K562 (cell line): ENCODE results near the gene TBRG1. TPM values are rescaled to one million over a fixed set of nuclear protein-coding genes. Genes with fewer than 3 reads are reported as not detected.

Source experiments
- ARNT ChIP-seq, 2 experiments: fragments of 450-650 bp; IDR thresholded peaks; 2 replicates each; pipeline ENCODE4 v1.6.1; 2016; ENCODE audit warnings: mild to moderate bottlenecking in 1 of 2
- ASH1L ChIP-seq: fragments of 450-650 bp; IDR thresholded peaks from 2 replicates; pipeline ENCODE4 v1.6.1; 2018; ENCODE audit warnings: borderline replicate concordance, mild to moderate bottlenecking, low read depth; ENCODE audit not compliant: partially characterized antibody
- CC2D1A ChIP-seq: fragments of 450-650 bp; IDR thresholded peaks from 2 replicates; pipeline ENCODE4 v1.6.1; 2017; ENCODE audit warnings: mild to moderate bottlenecking
- GTF3C2 ChIP-seq: IDR thresholded peaks from 3 replicates; pipeline ENCODE4 v1.6.1; 2011; ENCODE audit warnings: borderline replicate concordance, mild to moderate bottlenecking, moderate library complexity; ENCODE audit not compliant: insufficient read length; ENCODE audit errors: extremely low read depth
- HDAC3 ChIP-seq: fragments of 450-650 bp; IDR thresholded peaks from 2 replicates; pipeline ENCODE4 v1.6.1; 2018; ENCODE audit warnings: borderline replicate concordance, mild to moderate bottlenecking, moderate library complexity; ENCODE audit not compliant: partially characterized antibody
- HSF4 ChIP-seq: fragments of 250-450 bp; sonication (Bioruptor Pico); IDR thresholded peaks from 2 replicates; pipeline ENCODE4 v2.1.2; 2022; ENCODE audit warnings: mild to moderate bottlenecking, moderate library complexity, borderline replicate concordance
- KLF10 ChIP-seq: fragments of 250-450 bp; sonication (Bioruptor Pico); IDR thresholded peaks from 2 replicates; pipeline ENCODE4 v1.6.1; 2021; ENCODE audit warnings: matching md5 sums
- MLX ChIP-seq, 2 experiments: fragments of 450-650 bp in 1 of 2; sonication (generic) in 1 of 2; formaldehyde crosslinking; conservative IDR thresholded peaks; 2 replicates each; pipeline versions ENCODE4 v1.4.0 to v1.8.1; 2020 to 2022; ENCODE audit warnings: mild to moderate bottlenecking in 1 of 2, missing genetic modification reagents in 1 of 2
- NR1H2 ChIP-seq: sonication (generic); formaldehyde crosslinking; IDR thresholded peaks from 2 replicates; pipeline ENCODE4 v1.4.0; 2020; ENCODE audit warnings: mild to moderate bottlenecking, missing genetic modification reagents
- SIN3A ChIP-seq, 2 experiments: fragments of 150-350 bp in 1 of 2; IDR thresholded peaks; 2 replicates each; pipeline ENCODE4 v1.6.1; 2011 to 2016; ENCODE audit warnings: borderline replicate concordance in 2 of 2, low read depth in 2 of 2, low read length in 2 of 2, mild to moderate bottlenecking in 2 of 2, moderate library complexity in 2 of 2; ENCODE audit not compliant: control insufficient read depth in 1 of 2
- SMAD1 ChIP-seq: fragments of 150-350 bp; IDR thresholded peaks from 2 replicates; pipeline ENCODE4 v1.6.1; 2014; ENCODE audit warnings: low read length, low read depth; ENCODE audit not compliant: partially characterized antibody
- SPI1 ChIP-seq: IDR thresholded peaks from 2 replicates; pipeline ENCODE4 v1.6.1; 2011; ENCODE audit warnings: low read depth, low read length, control low read depth, borderline replicate concordance
- SREBF2 ChIP-seq: sonication (generic); formaldehyde crosslinking; IDR thresholded peaks from 2 replicates; pipeline ENCODE4 v1.4.0; 2020; ENCODE audit warnings: mild to moderate bottlenecking, missing genetic modification reagents
- SRF ChIP-seq, 2 experiments: fragments of 250-450, 450-650 bp in 1 of 2; sonication (Bioruptor Pico) in 1 of 2; sonication (generic) in 1 of 2; formaldehyde crosslinking; IDR thresholded peaks; 2 replicates each; pipeline versions ENCODE4 v1.5.0 to v1.5.1; 2020 to 2022; ENCODE audit warnings: mild to moderate bottlenecking in 1 of 2, missing genetic modification reagents in 1 of 2
- ZNF217 ChIP-seq: sonication (generic); formaldehyde crosslinking; IDR thresholded peaks from 2 replicates; pipeline ENCODE4 v1.8.0; 2022; ENCODE audit warnings: mild to moderate bottlenecking, missing genetic modification reagents
- ZNF224 ChIP-seq: sonication (generic); formaldehyde crosslinking; IDR thresholded peaks from 2 replicates; pipeline ENCODE4 v1.8.0; 2022; ENCODE audit warnings: mild to moderate bottlenecking, missing genetic modification reagents
- ZNF431 ChIP-seq: sonication (generic); formaldehyde crosslinking; IDR thresholded peaks from 2 replicates; pipeline ENCODE4 v1.8.0; 2022; ENCODE audit warnings: mild to moderate bottlenecking, missing genetic modification reagents
- ZNF592 ChIP-seq: fragments of 450-650 bp; IDR thresholded peaks from 2 replicates; pipeline ENCODE4 v1.6.1; 2017; ENCODE audit warnings: antibody characterized with exemption, mild to moderate bottlenecking
- ZNF785 ChIP-seq: fragments of 250-450 bp; sonication (Bioruptor Pico); IDR thresholded peaks from 2 replicates; pipeline ENCODE4 v1.4.0; 2020; ENCODE audit warnings: mild to moderate bottlenecking
- ZNF830 ChIP-seq: fragments of 250-450 bp; sonication (Bioruptor Pico); IDR thresholded peaks from 2 replicates; pipeline ENCODE4 v1.5.0; 2021; ENCODE audit warnings: mild to moderate bottlenecking
- polyA plus RNA-seq, 8 experiments: library from polyadenylated mRNA; depleted of rRNA in 4 of 8; stranded (reverse) in 5 of 8; unstranded in 3 of 8; fragments of >200 nt; fragmentation: Nextera tagmentation in 2 of 8; fragmentation: Illumina TruSeq in 1 of 8; extraction: Ambion mirVana in 2 of 8; extraction: Trizol in 1 of 8; gene quantifications; 2 replicates each; pipeline versions ENCODE4 v1.2.1 to v1.2.3, GENCODE V29; 2011 to 2014; ENCODE audit warnings: inconsistent platforms in 1 of 8, missing spikeins in 1 of 8
- total RNA-seq, 7 experiments: library from RNA; depleted of rRNA in 6 of 7; stranded (reverse); fragments of >200 nt in 6 of 7; fragmentation: Illumina TruSeq in 2 of 7; extraction: Trizol in 2 of 7; gene quantifications; 2 replicates each; pipeline versions ENCODE4 v1.2.1 to v1.2.3, GENCODE V29; 2011 to 2021; ENCODE audit warnings: low replicate concordance in 1 of 7

The TBRG1 gene
- total and polyA plus RNA-seq, 9 of the 15 experiments (the other 6 are each of a cell fraction or from before 2014, with no cell fraction given) = 8.7 to 30.0 (median 20.2) TPM

GRCh38 chr11:124673333-124674167, 50.9 kb downstream of the TBRG1 start, which contains the start of the genes SIAE and SPA17 (continued):
- TF ChIP-seq ZNF592 (no peak), SRF (CRISPR knock-in tag; IDR thresholded peaks at IDR 0.05) (no peak; a peak in 1 of 4 replicates), SMAD1 (no peak), CC2D1A (peak; percentile 58; the same call in 1 of the 2 replicates), ZNF224 (CRISPR knock-in tag) (no peak; the same call in 1 of the 2 replicates), KLF10 (CRISPR knock-in tag) (no peak), HSF4 (no peak), MLX (CRISPR knock-in tag; conservative IDR thresholded peaks at IDR 0.05) (no peak), SREBF2 (CRISPR knock-in tag) (no peak), ZNF785 (no peak), HDAC3 (no peak), ASH1L (no peak), ARNT (IDR thresholded peaks at IDR 0.05) (no peak), GTF3C2 (no peak), SPI1 (peak; percentile 89), ZNF431 (CRISPR knock-in tag) (no peak), NR1H2 (CRISPR knock-in tag) (peak; percentile 46; the same call in 1 of the 2 replicates), ZNF217 (CRISPR knock-in tag) (no peak), ZNF830 (CRISPR knock-in tag) (no peak), SIN3A (IDR thresholded peaks at IDR 0.05; ENCODE audit: borderline replicate concordance in 2 of 2, control insufficient read depth in 1 of 2, low read depth in 2 of 2, low read length in 2 of 2) (peak; percentile 39 to 46; a peak in 2 of 4 replicates)
